Measurements from ENCODE around the gene KIRREL3. TPM values are rescaled to one million over a fixed set of nuclear protein-coding genes. Genes with fewer than 3 reads are reported as not detected.

KIRREL3 gene
- total and polyA plus RNA-seq, 2 donors (not counting 3 experiments of a cell fraction or from before 2014, with no cell fraction given), result not detected

GRCh38 chr11:126809514-126810289 lies 190.9 kb downstream of the KIRREL3 start:
- Histone ChIP-seq H3K9me3 (replicated peaks; ENCODE audit: control insufficient read depth, insufficient read depth, low read length) (no peaks in the 10 kb centered on the region), H3K9ac (replicated peaks; ENCODE audit: extremely low read depth, insufficient read depth, low read length) (no peak overlapping the region), H3K9me1 (replicated peaks; ENCODE audit: control insufficient read depth, extremely low read depth, insufficient read depth, low read length) (no peaks in the 10 kb centered on the region), H3K27me3 (ENCODE audit: control insufficient read depth in 2 of 2, insufficient read depth in 2 of 2, low read length in 2 of 2) (no peaks in the 10 kb centered on the region), H2AFZ (ENCODE audit: low read depth, low read length) (no peak overlapping the region), H3K27ac (ENCODE audit: insufficient read depth, low read depth, low read length) (no peak overlapping the region), H3K4me3 (replicated peaks in 1 of 3; ENCODE audit: insufficient read depth in 1 of 3, low read depth in 1 of 3, low read length in 3 of 3) (no peak overlapping the region), H3K36me3 (ENCODE audit: control insufficient read depth in 2 of 2, extremely low read depth in 1 of 2, insufficient read depth in 2 of 2, low read length in 2 of 2) (no peaks in the 10 kb centered on the region), H4K20me1 (replicated peaks; ENCODE audit: control insufficient read depth, extremely low read depth, insufficient read depth, low read length) (no peaks in the 10 kb centered on the region), H3K79me2 (ENCODE audit: control insufficient read depth, insufficient read depth, low read length) (no peaks in the 10 kb centered on the region), H3K4me1 (ENCODE audit: control insufficient read depth, extremely low read depth, insufficient read depth, low read length) (no peaks in the 10 kb centered on the region), H3K4me2 (ENCODE audit: insufficient read depth, low read length) (no peak overlapping the region)
- dilution Hi-C loops (cut with MboI; ENCODE audit: extremely low pct_ligation_motif_present, low sequenced_read_pairs) (no loop called here), intact Hi-C loops (cut with micrococcal nuclease) (no loop called here)
- ChIA-PET POLR2A (no interaction called here), CTCF (no interaction called here)
- no TSS peak for BruUV-seq (replicated peaks)
- TF ChIP-seq POLR2AphosphoS5 (IDR thresholded peaks at IDR 0.05; ENCODE audit: insufficient read depth, low read depth, low read length) (no peak), MYC (IDR thresholded peaks at IDR 0.05; ENCODE audit: low read depth, low read length) (no peak), CTCF (IDR thresholded peaks at IDR 0.05; ENCODE audit: extremely low read depth in 1 of 2, insufficient read depth in 1 of 2, low read depth in 1 of 2, low read length in 2 of 2) (no peak)
- FAIRE-seq (no peak), DNase-seq (ENCODE audit: low read depth, low spot score) (no peak)

GRCh38 chr11:126808836-126809235 lies 191.7 kb downstream of the KIRREL3 start:
- no peaks in the 10 kb centered on the region for H3K36me3 ChIP-seq (ENCODE audit: control insufficient read depth in 2 of 2, extremely low read depth in 1 of 2, insufficient read depth in 2 of 2, low read length in 2 of 2)
- H3K9me1 ChIP-seq (replicated peaks; ENCODE audit: control insufficient read depth, extremely low read depth, insufficient read depth, low read length), result no peaks in the 10 kb centered on the region
- no peaks in the 10 kb centered on the region for H4K20me1 ChIP-seq (replicated peaks; ENCODE audit: control insufficient read depth, extremely low read depth, insufficient read depth, low read length)
- H3K27ac ChIP-seq (ENCODE audit: insufficient read depth, low read depth, low read length), result no peak overlapping the region
- no peaks in the 10 kb centered on the region for H3K9me3 ChIP-seq (replicated peaks; ENCODE audit: control insufficient read depth, insufficient read depth, low read length)
- no peak overlapping the region for H3K4me2 ChIP-seq (ENCODE audit: insufficient read depth, low read length)
- intact Hi-C loops (cut with micrococcal nuclease) (no loop called here), dilution Hi-C loops (cut with MboI; ENCODE audit: extremely low pct_ligation_motif_present, low sequenced_read_pairs) (no loop called here)
- no peaks in the 10 kb centered on the region for H3K4me1 ChIP-seq (ENCODE audit: control insufficient read depth, extremely low read depth, insufficient read depth, low read length)
- ChIA-PET POLR2A (no interaction called here), CTCF (no interaction called here)
- H3K79me2 ChIP-seq (ENCODE audit: control insufficient read depth, insufficient read depth, low read length), result no peaks in the 10 kb centered on the region
- FAIRE-seq (no peak), DNase-seq (ENCODE audit: low read depth, low spot score) (no peak)
- no peak overlapping the region for H2AFZ ChIP-seq (ENCODE audit: low read depth, low read length)
- no TSS peak for BruUV-seq (replicated peaks)
- no peak overlapping the region for H3K4me3 ChIP-seq (replicated peaks in 1 of 3; ENCODE audit: insufficient read depth in 1 of 3, low read depth in 1 of 3, low read length in 3 of 3)
- TF ChIP-seq POLR2AphosphoS5 (IDR thresholded peaks at IDR 0.05; ENCODE audit: insufficient read depth, low read depth, low read length) (no peak), GATA2 (IDR thresholded peaks at IDR 0.05; ENCODE audit: insufficient read depth, insufficient read length, low read depth, low read length) (no peak), MYC (IDR thresholded peaks at IDR 0.05; ENCODE audit: low read depth, low read length) (no peak), EZH2 (IDR thresholded peaks at IDR 0.05; ENCODE audit: borderline replicate concordance, low read depth, low read length, severe bottlenecking) (no peak), CTCF (IDR thresholded peaks at IDR 0.05; ENCODE audit: extremely low read depth in 1 of 2, insufficient read depth in 1 of 2, low read depth in 1 of 2, low read length in 2 of 2) (no peak), JUN (IDR thresholded peaks at IDR 0.05; ENCODE audit: borderline replicate concordance, insufficient read depth, insufficient read length, low read depth) (no peak), FOS (IDR thresholded peaks at IDR 0.05; ENCODE audit: borderline replicate concordance, insufficient read depth, low read length) (no peak), POLR2A (IDR thresholded peaks at IDR 0.05; ENCODE audit: low read depth, low read length) (no peak), MAX (IDR thresholded peaks at IDR 0.05; ENCODE audit: insufficient read depth, insufficient read length) (no peak)
- no peak overlapping the region for H3K9ac ChIP-seq (replicated peaks; ENCODE audit: extremely low read depth, insufficient read depth, low read length)
- no peaks in the 10 kb centered on the region for H3K27me3 ChIP-seq (ENCODE audit: control insufficient read depth in 2 of 2, insufficient read depth in 2 of 2, low read length in 2 of 2)

Data from endothelial cell of umbilical vein (primary cell).